ENCODE results near the gene SYCP2. TPM values are rescaled to one million over a fixed set of nuclear protein-coding genes. Genes with fewer than 3 reads are reported as not detected.

SYCP2 gene
- total RNA-seq, 1 donor from 2014 or later, result 1.9 TPM

GRCh38 chr20:59940129-59940955, 6.9 kb upstream of the SYCP2 start, which contains the start of the genes FAM217B and PPP1R3D:
Gene FAM217B, plus strand, starts transcription at chr20:59940389. Its CDS starts 3,555 bp downstream, at chr20:59943944.
Gene PPP1R3D, minus strand, starts transcription at chr20:59940305. Its CDS starts 374 bp downstream, at chr20:59939931.
- Histone ChIP-seq H3K27ac (peak within 1 kb of the TSS; percentile 99), H3K27me3 (no peaks in the 10 kb centered on the region), H3K36me3 (peaks cover 34% of the 10 kb centered on the region), H3K9me3 (no peaks in the 10 kb centered on the region), H3K4me1 (peaks cover 46% of the 10 kb centered on the region), H3K4me3 (peak within 1 kb of the TSS; percentile 87)
- DNase-seq (peak; percentile 99), ATAC-seq (peak; percentile 98)
- intact Hi-C loops (cut with DNase I), result no loop called here
- peak; percentile 24 for TF ChIP-seq CTCF (IDR thresholded peaks at IDR 0.05)

GRCh38 chr20:59939879-59940128, 6.4 kb upstream of the SYCP2 start:
- H3K4me3 ChIP-seq, result peak overlapping the region; percentile 87
- no peaks in the 10 kb centered on the region for H3K27me3 ChIP-seq
- H3K9me3 ChIP-seq, result no peaks in the 10 kb centered on the region
- peaks cover 29% of the 10 kb centered on the region for H3K36me3 ChIP-seq
- no peak for TF ChIP-seq CTCF (IDR thresholded peaks at IDR 0.05)
- H3K4me1 ChIP-seq, result peaks cover 43% of the 10 kb centered on the region
- ATAC-seq, result no peak
- intact Hi-C loops (cut with DNase I), result no loop called here
- H3K27ac ChIP-seq, result peak overlapping the region; percentile 99
- peak; percentile 81 for DNase-seq

- Histone ChIP-seq H3K9me3 (no peaks in the 10 kb centered on the region), H3K27ac (peak overlapping the region; percentile 99), H3K4me3 (peak overlapping the region; percentile 87), H3K36me3 (peaks cover 23% of the 10 kb centered on the region), H3K27me3 (no peaks in the 10 kb centered on the region), H3K4me1 (peaks cover 42% of the 10 kb centered on the region)
- peak; percentile 48 for ATAC-seq
- intact Hi-C loops (cut with DNase I), result no loop called here
- peak; percentile 72 for DNase-seq
- TF ChIP-seq CTCF (IDR thresholded peaks at IDR 0.05), result no peak
Measured at GRCh38 chr20:59939052-59939878, 5.8 kb upstream of the SYCP2 start.

- Histone ChIP-seq H3K4me3 (peak overlapping the region; percentile 87), H3K27me3 (no peaks in the 10 kb centered on the region), H3K9me3 (no peaks in the 10 kb centered on the region), H3K4me1 (peaks cover 42% of the 10 kb centered on the region), H3K27ac (no peak overlapping the region), H3K36me3 (peaks cover 17% of the 10 kb centered on the region)
- intact Hi-C loops (cut with DNase I), result no loop called here
- no peak for ATAC-seq
- TF ChIP-seq CTCF (IDR thresholded peaks at IDR 0.05), result no peak
- DNase-seq, result no peak
Measured at GRCh38 chr20:59938696-59939051, 5.2 kb upstream of the SYCP2 start.

GRCh38 chr20:59938221-59938620, 4.8 kb upstream of the SYCP2 start:
- no peak for TF ChIP-seq CTCF (IDR thresholded peaks at IDR 0.05)
- intact Hi-C loops (cut with DNase I), result no loop called here
- Histone ChIP-seq H3K4me1 (peaks cover 42% of the 10 kb centered on the region), H3K27ac (no peak overlapping the region), H3K9me3 (no peaks in the 10 kb centered on the region), H3K27me3 (no peaks in the 10 kb centered on the region), H3K4me3 (peak overlapping the region; percentile 87), H3K36me3 (peaks cover 13% of the 10 kb centered on the region)
- DNase-seq, result no peak
- no peak for ATAC-seq
